ENCODE measurements around the gene SPNS2.

DNA sequence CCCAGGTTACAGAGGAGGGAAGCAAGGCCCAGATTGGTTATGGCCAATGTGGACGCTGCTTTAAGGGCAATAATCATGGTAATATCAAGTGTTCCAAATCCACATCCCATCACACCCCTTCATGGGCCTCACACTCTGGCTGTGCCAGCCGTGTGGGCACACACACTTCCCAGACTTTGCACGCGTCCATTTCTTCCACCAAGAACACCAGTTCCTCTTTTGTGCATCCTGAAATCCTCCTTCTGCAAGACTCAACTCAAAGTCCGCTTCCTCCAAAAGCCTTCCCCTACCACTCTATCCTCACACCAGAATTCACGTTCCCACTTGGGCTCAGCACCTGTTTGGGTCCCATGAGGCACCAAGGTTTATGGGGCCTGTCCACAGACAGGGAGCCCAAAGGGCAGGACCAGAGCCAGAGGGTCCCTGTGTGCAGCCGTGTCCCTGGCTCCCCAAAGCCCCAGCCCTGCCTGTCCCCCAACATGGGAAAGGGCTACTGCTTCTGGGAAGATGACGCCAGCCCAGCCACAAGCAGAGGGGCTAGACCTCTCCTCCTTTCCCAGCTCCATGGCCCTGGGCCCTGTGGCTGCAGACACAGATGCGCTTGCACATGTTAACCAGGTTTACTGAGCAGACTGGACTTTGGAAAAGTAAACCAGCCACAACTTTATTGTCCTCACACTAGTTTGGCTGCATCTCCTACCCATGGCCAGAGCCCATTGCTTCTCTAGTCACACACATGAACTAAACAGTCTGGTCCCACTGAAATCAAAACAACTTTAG, 44.7 kb upstream of the SPNS2 start:
- TF ChIP-seq, protein P1, sequence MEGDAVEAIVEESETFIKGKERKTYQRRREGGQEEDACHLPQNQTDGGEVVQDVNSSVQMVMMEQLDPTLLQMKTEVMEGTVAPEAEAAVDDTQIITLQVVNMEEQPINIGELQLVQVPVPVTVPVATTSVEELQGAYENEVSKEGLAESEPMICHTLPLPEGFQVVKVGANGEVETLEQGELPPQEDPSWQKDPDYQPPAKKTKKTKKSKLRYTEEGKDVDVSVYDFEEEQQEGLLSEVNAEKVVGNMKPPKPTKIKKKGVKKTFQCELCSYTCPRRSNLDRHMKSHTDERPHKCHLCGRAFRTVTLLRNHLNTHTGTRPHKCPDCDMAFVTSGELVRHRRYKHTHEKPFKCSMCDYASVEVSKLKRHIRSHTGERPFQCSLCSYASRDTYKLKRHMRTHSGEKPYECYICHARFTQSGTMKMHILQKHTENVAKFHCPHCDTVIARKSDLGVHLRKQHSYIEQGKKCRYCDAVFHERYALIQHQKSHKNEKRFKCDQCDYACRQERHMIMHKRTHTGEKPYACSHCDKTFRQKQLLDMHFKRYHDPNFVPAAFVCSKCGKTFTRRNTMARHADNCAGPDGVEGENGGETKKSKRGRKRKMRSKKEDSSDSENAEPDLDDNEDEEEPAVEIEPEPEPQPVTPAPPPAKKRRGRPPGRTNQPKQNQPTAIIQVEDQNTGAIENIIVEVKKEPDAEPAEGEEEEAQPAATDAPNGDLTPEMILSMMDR (IDR thresholded peaks at IDR 0.05), result no peak
- TF ChIP-seq POLR2A (IDR thresholded peaks at IDR 0.05; ENCODE audit: low read depth), result no peak
